GM13976 (cell line): ENCODE data around the gene AGER.

ENCODE experiments used
- DNase-seq: peaks from one replicate; pipeline ENCODE4 v3.0.0; 2012; ENCODE audit warnings: low spot score
- CTCF ChIP-seq: IDR thresholded peaks from 2 replicates; pipeline ENCODE4 v1.5.1; 2012; ENCODE audit warnings: borderline replicate concordance, mild to moderate bottlenecking; ENCODE audit not compliant: insufficient read depth; ENCODE audit errors: extremely low read depth, missing control alignments, control extremely low read depth
- in situ Hi-C: fragments of 300-500 bp; cut with MboI; formaldehyde crosslinking; loops from one replicate; pipeline ENCODE4 v1.12.0; 2022; ENCODE audit warnings: low sequenced_read_pairs, mixed read lengths, inconsistent platforms; ENCODE audit not compliant: unreplicated experiment

The AGER gene

DNA sequence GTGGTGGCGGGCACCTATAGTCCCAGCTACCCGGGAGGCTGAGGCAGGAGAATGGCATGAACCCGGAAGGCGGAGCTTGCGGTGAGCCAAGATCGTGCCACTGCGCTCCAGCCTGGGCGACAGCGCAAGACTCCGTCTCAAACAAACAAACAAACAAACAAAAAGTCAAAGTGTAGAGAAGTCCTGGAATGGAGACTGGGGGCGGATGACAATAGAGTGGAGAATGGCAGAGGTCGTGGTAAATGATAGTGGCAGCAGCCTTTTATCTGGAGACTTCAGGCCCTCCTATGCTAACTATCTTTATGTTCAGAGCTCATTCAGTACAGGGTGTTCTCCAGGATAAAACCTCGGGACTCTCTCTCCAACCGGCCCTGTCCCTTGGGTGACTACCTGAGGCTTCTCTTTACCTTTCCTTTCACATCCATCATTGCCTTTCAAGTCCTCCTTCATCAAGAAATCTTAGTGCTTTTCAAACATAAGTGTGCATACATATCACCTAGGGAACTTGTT, 52.6 kb downstream of the AGER start:
- in situ Hi-C loops: no loop called here
- no peak for DNase-seq
- TF ChIP-seq CTCF: no peak
